ENCODE measurements around the gene CACNA2D2.

CACNA2D2 gene

GRCh38 chr3:50459785-50460184, 43.6 kb downstream of the CACNA2D2 start:
- no peak for DNase-seq (ENCODE audit: low read depth)

GRCh38 chr3:50457988-50458387, 45.4 kb downstream of the CACNA2D2 start:
- DNase-seq (ENCODE audit: low read depth) = no peak

- DNase-seq (ENCODE audit: low read depth) = no peak
Observed at GRCh38 chr3:50455161-50456018, 48.0 kb downstream of the CACNA2D2 start.

GRCh38 chr3:50454481-50455070, 48.9 kb downstream of the CACNA2D2 start:
- DNase-seq (ENCODE audit: low read depth) = no peak

GRCh38 chr3:50453907-50454306, 49.5 kb downstream of the CACNA2D2 start:
- DNase-seq (ENCODE audit: low read depth) = no peak

GRCh38 chr3:50450209-50450921, 53.1 kb downstream of the CACNA2D2 start:
- peak; percentile 43 for DNase-seq (ENCODE audit: low read depth)

GRCh38 chr3:50448752-50449539, 54.5 kb downstream of the CACNA2D2 start:
- DNase-seq (ENCODE audit: low read depth) = no peak

- DNase-seq (ENCODE audit: low read depth) = no peak
Observed at GRCh38 chr3:50447290-50447840, 56.1 kb downstream of the CACNA2D2 start.

- DNase-seq (ENCODE audit: low read depth) = no peak
Observed at GRCh38 chr3:50445919-50446318, 57.5 kb downstream of the CACNA2D2 start.

- no peak for DNase-seq (ENCODE audit: low read depth)
Observed at GRCh38 chr3:50444782-50445181, 58.7 kb downstream of the CACNA2D2 start.

- no peak for DNase-seq (ENCODE audit: low read depth)
Observed at GRCh38 chr3:50444213-50444612, 59.2 kb downstream of the CACNA2D2 start.

GRCh38 chr3:50442945-50443579, 60.4 kb downstream of the CACNA2D2 start:
- no peak for DNase-seq (ENCODE audit: low read depth)

- no peak for DNase-seq (ENCODE audit: low read depth)
Observed at GRCh38 chr3:50441424-50442217, 61.8 kb downstream of the CACNA2D2 start.

GRCh38 chr3:50436114-50436674, 67.2 kb downstream of the CACNA2D2 start:
- DNase-seq (ENCODE audit: low read depth) = peak; percentile 66

- DNase-seq (ENCODE audit: low read depth) = no peak
Observed at GRCh38 chr3:50435371-50436113, 67.9 kb downstream of the CACNA2D2 start.

- DNase-seq (ENCODE audit: low read depth) = no peak
Observed at GRCh38 chr3:50433954-50434353, 69.5 kb downstream of the CACNA2D2 start.

GRCh38 chr3:50430950-50431435, 72.4 kb downstream of the CACNA2D2 start:
- DNase-seq (ENCODE audit: low read depth) = no peak

GRCh38 chr3:50430191-50430590, 73.2 kb downstream of the CACNA2D2 start:
- no peak for DNase-seq (ENCODE audit: low read depth)

GRCh38 chr3:50428007-50428633, 75.3 kb downstream of the CACNA2D2 start:
- no peak for DNase-seq (ENCODE audit: low read depth)
